ENCODE measurements around the gene CCDC169.

Gene CCDC169

DNA sequence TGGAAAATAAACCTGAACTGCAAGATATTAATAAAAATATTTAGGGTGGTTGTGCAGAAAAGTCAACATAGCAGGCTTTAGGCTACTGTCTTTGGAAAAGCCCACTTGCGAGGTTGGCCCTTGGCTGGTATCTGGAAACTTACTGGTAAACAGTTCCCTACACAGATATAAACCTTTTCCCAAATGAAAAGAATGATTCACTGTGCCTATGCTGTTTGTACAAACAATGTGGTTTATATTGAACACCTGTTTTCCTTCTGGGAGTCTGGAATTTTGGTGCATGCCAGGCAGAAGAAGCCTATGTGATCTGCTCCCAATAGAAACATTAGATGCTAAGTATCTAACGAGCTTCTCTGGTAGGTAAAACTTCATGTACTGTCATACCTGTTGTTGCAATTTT lies 53.5 kb downstream of the CCDC169 start:
- DNase-seq (ENCODE audit: low read depth in 2 of 2) = no peak

DNA sequence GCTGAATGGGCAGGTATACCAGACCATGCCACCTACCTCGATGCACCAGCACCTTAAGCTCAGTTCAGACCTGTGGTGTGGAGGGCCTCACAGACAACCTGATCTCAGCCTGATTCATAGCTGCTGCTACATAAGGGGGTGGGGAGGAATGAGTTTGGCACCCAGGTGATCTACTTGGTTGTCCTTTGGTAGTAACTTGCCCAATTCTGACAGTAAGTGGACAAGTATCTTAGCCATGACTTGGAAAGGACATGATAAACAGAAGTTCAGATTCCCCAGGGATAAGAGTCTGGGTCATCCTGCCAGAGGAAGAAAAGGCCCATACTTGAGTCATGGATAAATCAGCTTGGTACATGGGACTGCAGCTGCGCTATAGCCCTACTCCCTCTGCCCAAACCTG lies 54.9 kb downstream of the CCDC169 start:
- DNase-seq (ENCODE audit: low read depth in 2 of 2) = no peak

DNA sequence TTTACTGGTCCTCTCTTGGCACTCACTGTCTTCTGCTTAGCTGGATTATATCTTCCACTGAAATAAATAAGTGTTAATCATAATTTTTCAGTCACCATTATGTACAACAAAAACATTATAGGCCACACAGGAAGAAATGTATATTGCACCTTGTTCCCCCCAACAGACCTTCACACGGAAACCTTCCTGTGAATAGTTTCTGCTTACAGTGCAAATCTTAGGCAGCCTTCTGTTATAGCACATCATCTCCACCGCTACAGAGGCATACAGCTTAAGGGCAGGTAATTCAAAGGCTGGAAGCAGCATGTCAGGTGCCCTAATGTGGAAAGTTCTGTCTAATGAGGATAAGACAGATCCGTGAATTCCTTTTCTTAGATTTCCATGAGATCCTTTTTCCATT lies 66.4 kb downstream of the CCDC169 start:
- no peak for DNase-seq (ENCODE audit: low read depth in 2 of 2)

DNA sequence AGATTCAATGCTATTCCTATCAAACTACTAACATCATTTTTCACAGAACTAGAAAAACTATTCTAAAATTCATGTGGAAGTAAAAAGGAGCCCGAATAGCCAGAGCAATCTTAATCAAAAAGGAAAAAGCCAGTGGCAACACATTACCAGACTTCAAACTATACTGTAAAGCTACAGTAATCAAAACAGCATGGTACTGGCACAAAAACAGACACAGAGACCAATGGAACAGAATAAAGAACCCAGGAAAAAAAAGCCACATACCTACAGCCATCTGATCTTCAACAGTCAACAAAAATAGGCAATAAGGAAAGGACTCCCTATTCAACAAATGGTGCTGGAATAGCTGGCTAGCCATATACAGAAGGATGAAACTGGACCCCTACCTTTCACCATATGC lies 72.9 kb downstream of the CCDC169 start:
- no peak for DNase-seq (ENCODE audit: low read depth in 2 of 2)

DNA sequence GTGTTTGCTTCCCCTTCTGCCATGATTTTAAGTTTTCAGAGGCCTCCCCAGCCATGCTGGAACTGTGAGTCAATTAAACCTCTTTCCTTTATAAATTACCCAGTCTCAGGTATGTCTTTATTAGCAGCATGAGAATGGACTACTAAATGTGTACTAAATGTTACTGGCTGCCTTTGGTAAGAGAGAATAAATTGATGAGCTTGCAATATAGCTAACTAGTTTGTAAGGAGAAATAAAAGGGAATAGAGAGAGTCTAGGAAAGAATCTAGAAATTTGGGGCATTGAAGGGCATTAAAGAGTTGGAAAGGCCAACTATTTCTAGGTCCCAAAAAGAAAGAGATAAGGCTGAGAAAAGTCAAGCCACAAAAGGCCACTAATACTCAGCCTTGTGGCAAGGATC lies 77.7 kb downstream of the CCDC169 start:
- no peak for DNase-seq (ENCODE audit: low read depth in 2 of 2)

DNA sequence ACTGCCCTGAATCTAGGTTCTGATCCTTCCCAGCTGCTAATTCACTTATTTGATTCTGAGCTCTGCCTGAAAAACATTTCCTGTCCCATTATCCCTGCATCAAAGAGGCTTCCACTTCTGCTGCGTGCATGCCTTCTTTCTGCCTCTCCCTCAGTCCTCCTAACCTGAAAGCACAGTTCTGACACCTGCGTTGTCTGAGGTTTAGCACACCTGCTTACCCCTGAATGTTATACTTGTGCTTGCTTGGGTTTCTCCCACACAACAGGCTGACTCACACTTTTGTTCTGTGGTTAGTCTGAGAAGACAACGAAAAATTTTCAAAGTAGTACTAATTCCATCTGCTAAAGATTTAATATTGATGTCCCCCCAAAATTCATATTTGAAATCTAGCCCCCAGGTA lies 80.2 kb downstream of the CCDC169 start:
- DNase-seq (ENCODE audit: low read depth in 2 of 2) = no peak

DNA sequence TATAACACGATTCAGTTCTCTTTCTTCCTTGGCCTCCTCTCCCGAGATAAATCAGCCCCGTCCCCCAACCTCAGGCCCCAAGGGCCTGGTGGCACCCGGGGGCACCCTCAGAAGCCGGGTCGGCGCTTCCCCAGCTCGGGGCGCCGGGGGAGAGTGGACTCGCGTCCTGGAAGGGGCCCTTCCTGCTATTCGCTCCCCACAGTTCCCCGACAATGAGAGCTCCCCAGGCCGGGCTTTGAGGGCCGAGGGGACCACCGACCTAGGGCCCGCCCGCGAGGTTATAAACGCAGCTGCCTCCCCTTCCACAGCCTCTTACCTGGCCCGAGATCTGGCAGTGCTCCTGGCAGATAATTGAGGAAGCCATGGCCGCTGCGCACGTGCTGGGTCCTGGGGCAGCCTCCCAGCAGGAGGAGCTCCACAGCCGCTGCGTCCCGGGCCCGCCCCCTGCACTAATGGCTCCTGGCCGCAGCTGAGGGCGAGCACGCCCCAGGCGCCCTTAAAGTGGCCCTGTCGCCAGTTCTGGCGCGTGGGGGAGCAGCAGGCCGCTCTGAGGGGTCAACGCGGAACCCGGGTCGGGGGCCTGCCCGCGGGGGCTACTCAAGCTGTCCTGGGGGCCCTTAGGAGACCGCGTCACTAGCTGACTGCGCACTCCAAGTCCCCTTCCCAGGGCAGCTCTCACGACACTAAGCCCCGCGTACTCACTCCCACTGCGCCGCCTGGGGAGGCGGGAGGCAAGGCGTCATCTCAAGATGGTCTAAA lies 83.3 kb downstream of the CCDC169 start, which contains the start of gene SOHLH2:
Gene SOHLH2, minus strand, starts transcription at position 394 of the 759 bp plus-strand sequence. Its CDS starts 30 bp downstream, at position 364.
- no peak for DNase-seq (ENCODE audit: low read depth in 2 of 2)

DNA sequence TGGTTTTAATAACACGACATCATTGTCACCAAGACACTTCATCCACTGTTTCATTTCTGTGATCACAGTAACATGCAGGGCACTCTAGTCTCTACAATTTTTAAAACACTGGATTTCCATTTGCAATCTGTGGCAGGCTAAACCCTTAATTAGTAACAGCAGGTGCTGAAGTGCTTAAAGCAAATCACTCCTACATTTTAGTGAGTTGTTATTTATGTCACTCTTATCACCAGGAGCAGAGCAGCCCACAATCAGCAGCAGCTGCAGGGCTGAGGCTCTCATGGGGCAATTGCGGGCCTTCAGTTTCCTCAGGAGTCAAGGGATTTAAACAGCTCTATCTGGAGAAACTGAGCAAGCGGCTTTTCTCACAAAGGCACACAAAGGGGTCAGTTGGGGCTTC lies 84.8 kb downstream of the CCDC169 start:
- DNase-seq (ENCODE audit: low read depth in 2 of 2) = no peak

DNA sequence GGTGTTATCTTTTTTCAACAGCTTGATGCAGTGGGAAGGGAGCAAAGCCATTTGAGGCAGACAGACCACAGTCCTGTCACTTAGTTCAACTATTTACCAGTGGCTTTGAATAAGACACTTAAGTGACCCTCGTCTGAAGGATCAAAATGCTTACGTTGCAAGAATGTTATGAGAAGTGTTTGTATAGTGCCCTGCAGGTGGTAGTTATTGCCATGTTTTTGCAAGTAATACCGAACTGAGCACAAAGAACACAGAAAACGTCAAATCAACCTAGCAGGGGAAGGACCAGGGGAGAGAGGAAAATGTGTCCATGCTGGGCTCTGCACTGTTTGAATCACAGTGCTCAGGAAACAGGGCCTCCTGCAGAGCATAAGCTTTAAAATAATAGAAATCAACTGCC lies 86.0 kb downstream of the CCDC169 start:
- no peak for DNase-seq (ENCODE audit: low read depth in 2 of 2)

DNA sequence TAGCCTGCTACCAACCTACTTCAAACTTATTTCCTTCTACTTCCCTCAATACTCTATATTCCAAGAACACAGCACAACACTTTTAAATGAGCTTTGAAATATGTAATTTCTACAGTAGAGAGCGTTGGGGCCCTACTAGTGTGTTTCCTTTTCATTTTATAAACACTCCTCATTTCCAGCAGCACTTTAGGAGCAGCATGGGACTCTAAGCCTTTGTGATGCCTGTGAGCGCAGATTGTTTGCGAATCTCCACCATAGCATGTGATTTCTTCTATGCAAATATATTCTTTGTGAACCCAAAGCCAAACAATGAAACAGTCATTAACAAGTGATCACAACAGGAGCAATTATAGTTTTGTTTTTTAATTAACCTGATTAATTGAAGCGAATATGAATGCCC lies 86.9 kb downstream of the CCDC169 start:
- no peak for DNase-seq (ENCODE audit: low read depth in 2 of 2)

DNA sequence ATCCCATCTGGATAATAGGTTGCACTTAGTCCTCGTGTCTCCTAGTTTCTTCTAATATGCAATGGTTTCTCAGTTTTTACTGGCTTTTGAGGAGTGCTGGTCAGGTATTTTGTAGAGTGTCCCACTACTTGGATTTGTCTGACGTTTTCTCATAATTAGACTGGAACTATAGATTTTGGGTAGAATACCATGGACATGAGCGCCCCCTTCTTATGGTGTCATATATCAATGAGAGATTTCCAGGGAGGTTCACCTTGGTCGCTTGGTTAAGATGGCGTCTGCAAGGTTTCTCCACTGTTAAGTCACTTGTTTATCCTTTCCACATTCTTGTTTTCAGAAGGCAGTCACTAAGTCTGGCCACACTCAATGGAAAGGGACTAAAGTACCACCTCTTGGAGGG lies 89.9 kb downstream of the CCDC169 start:
- DNase-seq (ENCODE audit: low read depth in 2 of 2) = no peak

DNA sequence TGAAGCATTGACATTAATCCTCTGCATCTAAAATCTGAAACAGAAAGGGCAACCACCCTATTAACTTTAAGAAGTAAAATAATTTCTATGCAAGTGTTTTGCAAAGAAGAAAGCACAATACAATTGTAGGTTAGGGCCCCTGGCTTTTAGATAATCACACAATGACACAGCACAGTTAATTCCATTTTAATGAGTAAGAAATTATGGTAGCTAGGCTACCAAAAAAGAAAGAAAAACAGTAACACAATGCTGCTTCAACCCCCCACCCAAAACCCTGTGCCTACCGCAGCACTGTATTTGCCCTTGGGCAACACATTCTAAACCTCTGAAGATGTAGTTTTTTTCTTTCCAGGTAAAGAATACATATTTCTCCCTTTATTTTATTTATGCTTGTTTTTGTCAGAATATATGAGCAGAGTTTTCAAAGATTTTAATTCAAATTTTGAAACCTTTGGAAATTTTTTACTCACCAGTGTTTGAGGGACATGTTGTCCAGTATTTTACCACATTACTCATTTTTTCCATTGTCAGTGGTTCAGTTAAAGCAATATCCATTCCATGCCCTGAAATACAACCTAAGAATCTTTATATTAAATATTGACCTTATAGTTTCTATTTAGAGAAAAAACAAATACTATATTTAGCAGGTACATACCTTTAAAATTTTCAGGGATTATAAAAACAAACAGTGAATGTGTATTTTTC lies 104.3 kb downstream of the CCDC169 start:
- DNase-seq (ENCODE audit: low read depth in 2 of 2) = no peak

DNA sequence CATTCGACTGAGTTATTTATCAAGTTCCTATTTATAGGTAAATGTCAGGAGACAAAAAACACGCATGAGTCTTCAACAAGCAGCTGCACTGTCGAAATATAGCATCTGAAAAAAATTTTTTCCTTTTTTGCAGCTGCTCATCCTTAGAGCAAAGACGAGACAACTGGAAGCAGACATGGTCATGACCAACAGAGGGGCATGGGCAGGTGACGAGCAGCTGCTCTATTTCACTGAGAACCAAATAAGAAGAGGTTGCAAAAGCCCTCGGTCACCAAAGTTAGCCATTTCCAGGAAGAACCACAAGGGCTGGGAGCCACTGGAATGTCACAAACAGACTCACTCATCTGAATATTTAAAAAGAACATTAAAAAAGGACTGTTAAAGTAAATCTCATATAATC lies 105.4 kb downstream of the CCDC169 start:
- no peak for DNase-seq (ENCODE audit: low read depth in 2 of 2)

DNA sequence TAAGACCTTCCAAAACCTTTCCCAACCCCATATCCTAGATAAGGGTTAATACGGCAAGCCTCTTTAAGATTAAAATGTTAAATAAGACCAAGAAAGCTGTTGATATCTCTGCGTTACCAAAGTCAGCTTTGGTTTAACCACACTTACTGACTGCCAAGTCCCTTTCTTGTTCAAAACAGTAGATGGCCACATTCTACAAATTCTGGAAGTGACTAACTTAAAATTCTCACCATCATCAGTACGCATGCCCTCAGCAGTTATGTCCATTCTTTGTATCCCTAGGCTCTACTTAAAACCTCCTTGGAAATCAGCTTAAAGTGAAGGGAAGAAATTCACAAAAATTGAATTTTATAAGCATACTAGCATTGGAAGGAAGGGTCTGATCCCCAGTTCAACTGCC lies 106.8 kb downstream of the CCDC169 start:
- DNase-seq (ENCODE audit: low read depth in 2 of 2) = no peak

DNA sequence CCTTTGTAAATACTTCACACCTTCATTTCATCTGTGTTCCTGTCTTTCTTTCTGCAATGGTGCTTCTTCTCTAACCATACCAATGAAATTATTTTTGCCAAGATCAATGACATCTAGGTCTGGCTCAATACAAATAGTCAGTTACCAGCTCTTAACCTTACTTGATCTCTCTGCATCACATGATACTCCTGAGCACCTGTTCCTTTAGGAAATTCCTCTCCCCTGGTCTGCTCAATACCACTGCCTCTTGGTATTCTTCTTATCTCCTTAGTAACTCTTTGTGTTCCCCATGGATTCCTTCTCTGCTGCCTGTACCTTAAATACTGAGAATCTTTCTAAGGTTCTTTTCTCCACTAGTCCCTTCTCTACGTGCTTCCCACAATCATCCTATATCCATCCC lies 109.2 kb downstream of the CCDC169 start:
- DNase-seq (ENCODE audit: low read depth in 2 of 2) = no peak

DNA sequence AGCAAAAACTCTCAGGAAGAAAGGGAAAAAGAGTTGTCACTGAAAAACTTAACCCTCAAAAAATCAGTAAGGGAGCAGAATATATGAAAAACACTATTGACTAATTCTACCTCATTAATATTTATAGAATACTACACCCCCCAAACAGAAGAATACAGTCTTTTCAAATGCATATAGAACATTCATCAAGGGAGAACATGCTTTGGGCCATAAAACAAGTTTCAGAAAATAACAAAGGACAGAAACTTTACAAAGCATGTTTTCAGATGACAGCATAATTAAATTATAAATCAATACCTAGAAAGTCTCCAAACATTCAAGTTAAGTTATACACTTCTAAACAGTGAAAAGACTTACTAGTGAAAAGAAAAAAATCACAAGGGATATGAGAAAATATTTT lies 113.7 kb downstream of the CCDC169 start:
- no peak for DNase-seq (ENCODE audit: low read depth in 2 of 2)
